T1000 (cell line): ENCODE data around the gene INPP5B.
"Not testable (repeated sequence)": the region's sequence is repeated elsewhere in the genome, so short reads cannot be mapped to it uniquely, and the experiment has no call there.

ENCODE experiments used
- DNase-seq: peaks from one replicate; lab custom pipeline; 2025; ENCODE audit warnings: mixed read lengths; lab: John Stamatoyannopoulos, UW

Gene INPP5B

GRCh38 chr1:37914719-37915475 lies 32.0 kb downstream of the INPP5B start:
- DNase-seq = no peak

DNA sequence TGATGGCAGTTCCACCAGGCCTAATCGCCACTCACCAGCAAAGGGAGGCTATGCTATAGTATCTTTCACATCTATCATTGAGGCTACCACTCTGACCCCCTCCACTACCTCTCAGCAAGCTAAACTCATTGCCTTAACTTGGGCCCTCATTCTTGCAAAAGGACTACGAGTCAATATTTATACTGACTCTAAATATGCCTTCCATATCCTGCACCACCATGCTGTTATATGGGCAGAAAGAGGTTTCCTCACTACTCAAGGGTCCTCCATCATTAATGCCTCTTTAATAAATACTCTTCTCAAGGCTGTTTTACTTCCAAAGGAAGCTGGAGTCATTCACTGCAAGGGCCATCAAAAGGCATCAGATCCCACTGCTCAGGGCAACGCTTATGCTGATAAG lies 35.4 kb downstream of the INPP5B start:
- DNase-seq = not testable (repeated sequence)

- DNase-seq = not testable (repeated sequence)
Measured at GRCh38 chr1:37910886-37911285, 36.0 kb downstream of the INPP5B start.

DNA sequence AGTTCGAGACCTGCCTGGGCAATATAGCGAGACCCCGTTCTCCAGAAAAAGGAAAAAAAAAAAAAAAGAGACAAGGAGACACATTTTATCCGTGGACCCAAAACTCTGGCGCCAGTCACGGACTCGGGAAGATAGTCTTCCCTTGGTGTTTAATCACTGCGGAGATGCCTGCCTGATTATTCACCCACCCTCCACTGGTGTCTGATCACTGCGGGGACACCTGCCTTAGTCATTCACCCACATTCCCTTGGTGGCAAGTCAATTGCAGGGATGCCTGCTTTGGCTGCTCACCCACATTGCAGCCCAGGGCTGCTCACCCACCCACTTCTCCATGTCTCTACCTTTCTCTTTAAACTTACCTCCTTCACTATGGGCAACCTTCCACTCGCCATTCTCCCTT lies 38.3 kb downstream of the INPP5B start:
- DNase-seq = not testable (repeated sequence)

GRCh38 chr1:37907416-37908125 lies 39.3 kb downstream of the INPP5B start:
- not testable (repeated sequence) for DNase-seq

DNA sequence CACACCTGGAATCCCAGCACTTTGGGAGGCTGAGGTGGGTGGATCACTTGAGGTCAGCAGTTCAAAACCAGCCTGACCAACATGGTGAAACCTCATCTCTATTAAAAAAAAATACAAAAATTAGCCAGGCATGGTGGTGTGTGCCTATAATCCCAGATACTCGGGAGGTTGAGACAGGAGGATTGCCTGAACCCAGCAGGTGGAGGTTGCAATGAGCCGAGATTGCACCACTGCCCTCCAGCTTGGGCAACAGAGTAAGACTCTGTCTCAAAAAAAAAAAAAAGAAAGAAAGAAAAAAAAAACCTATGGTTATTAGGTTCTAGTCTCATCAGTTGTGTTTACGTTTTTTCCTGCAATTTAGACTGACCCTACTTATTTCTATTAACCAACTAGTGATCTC lies 40.3 kb downstream of the INPP5B start:
- not testable (repeated sequence) for DNase-seq

- no peak for DNase-seq
Measured at GRCh38 chr1:37905727-37906126, 41.1 kb downstream of the INPP5B start.

GRCh38 chr1:37903921-37904320 lies 42.9 kb downstream of the INPP5B start:
- DNase-seq = not testable (repeated sequence)

GRCh38 chr1:37902983-37903382 lies 43.9 kb downstream of the INPP5B start:
- DNase-seq = no peak

DNA sequence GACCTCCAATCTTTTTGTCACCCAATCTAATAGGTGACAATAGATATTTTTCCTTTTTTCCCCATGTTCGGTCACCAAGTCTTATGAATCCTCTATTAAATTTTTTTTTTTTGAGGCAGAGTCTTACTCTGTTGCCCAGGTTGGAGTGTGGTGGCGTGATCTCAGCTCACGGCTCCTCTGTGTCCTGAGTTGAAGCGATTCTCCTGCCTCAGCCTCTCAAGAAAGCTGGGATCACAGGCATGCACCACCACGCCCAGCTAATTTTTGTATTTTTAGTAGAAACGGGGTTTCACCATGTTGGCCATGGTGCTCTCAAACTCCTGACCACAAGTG lies 45.0 kb downstream of the INPP5B start:
- no peak for DNase-seq

GRCh38 chr1:37901191-37901892 lies 45.5 kb downstream of the INPP5B start:
- DNase-seq = no peak

DNA sequence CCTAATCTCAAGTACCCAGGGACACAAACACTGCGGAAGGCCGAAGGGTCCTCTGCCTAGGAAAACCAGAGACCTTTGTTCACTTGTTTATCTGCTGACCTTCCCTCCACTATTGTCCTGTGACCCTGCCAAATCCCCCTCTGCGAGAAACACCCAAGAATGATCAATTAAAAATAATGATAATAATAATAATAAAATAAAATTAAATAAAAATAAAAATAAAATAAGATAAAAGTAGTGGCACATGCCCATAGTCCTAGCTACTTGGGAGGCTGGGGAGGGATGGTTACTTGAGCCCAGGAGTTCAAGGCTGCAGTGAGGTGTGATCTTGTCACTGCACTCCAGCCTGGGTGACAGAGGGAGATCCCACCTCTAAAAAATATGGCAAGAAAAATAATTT lies 49.3 kb downstream of the INPP5B start:
- DNase-seq = not testable (repeated sequence)

DNA sequence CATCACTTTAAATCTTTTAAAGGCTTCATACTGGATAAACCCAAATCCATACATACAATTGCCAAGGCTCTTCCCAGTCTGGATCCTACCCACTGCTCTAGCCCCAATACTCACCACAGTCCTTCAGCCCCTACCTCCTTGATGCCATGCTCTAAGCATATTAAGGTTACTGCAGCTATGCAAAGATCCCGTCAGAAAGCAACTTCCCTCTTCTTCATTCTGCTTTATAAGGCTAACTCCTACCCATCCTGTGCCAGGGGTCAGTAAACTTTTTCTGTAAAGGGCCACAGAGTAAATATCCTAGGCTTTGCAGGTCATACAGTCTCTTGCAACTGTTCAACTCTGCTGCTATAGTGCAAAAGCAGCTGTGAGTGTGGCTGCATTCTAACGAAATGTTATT lies 53.2 kb downstream of the INPP5B start:
- no peak for DNase-seq

DNA sequence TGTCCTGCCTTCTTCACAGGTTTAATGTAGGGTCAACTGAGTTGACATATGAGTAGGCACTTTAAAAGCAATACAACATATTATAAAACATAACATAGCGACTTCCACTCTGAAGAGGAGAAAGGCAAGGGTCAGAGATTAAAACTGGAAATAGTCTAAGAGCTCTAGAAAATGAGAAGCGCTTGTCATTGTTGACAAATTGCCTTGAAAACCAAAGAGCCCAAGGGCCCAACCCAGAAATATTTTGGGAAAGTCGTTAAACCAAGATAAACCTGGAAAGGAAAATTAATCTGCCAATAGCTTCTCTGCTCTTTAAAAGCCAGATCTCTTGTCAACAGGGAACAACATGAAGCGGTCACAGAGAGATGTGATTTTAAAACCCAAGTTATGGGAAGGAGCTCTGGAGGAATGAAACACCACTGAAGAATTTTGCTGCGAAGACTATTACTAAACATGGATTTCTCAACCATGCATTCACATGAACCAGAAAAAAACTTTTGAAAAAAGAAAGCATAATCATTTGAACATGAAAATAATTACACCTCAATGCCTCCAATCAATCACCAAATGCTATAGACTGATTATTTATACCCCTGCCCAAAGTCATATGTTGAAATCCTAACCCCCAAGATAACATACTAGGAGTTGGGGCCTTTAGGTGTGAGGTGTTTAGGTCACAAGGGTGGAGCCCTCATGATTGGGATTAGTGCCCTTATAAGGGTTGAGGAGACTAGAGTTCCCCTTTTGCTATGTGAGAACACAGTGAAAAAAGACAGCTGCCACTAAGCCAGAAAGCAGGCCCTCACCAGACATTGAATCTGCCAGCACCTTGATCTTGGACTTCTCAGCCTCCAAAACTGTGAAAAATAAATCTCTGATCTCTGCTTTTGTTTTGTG lies 54.5 kb downstream of the INPP5B start:
- DNase-seq = no peak

GRCh38 chr1:37890378-37891014 lies 56.4 kb downstream of the INPP5B start:
- no peak for DNase-seq

GRCh38 chr1:37888022-37888700 lies 58.7 kb downstream of the INPP5B start:
- no peak for DNase-seq

GRCh38 chr1:37884145-37884544 lies 62.7 kb downstream of the INPP5B start:
- DNase-seq = no peak

DNA sequence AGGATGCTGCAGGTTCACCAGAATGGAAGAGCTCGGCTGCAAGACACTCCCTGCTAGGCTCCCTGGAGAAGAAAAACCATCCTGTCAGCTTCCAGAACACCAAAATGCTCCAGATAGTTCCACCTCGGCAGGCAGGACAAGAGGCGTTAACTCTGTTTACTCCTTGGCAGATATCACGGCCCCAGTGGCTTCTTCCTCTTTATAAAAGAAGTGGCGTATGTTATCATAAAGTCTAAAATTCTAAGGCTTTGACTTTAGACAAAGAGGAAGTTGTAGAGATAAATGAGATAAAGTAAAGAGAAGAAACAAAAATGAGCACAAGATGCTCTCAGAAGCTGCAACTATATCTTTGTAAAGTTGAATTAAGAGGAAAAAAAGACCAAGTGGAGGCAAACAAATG lies 63.2 kb downstream of the INPP5B start:
- DNase-seq = no peak

GRCh38 chr1:37879865-37880264 lies 67.0 kb downstream of the INPP5B start:
- no peak for DNase-seq

DNA sequence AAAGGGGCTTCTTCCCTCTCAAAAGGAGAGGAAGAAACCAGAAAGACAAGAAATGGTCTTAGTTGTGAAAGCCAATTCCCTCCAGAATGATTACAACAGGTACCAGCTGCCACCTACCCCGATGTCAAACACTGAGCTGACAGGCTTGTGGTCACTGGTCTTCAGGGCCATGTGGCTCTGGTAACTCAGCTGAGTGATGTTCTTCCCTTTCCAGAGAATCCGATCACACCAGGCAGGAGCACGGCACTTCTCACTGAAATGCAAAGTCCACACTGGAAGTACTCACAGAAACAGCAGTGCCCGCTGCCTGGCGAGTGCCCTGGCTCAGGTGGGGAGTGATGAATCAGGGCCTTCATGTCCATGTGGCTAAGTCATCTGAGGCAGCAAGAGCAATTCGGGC lies 68.8 kb downstream of the INPP5B start:
- DNase-seq = no peak

DNA sequence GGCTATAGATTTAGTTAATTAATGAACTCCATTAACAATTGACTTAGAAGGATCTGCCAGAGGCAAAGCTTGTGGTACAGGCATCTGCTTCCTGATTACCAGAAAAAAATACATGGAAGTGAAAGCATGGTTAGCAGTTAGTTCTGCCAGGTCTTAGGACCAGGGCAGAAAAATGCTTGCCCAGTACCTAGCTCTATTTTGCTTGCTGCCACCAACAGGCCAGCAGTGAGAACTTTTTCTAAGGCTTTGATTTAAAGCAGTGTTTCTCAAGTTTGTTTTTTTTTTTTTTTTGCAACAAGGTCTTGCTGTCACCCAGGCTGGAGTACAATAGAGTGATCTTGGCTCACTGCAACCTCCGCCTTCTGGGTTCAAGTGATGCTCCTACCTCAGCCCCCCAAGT lies 71.0 kb downstream of the INPP5B start:
- no peak for DNase-seq
